Measurements from ENCODE around the gene CD70. TPM values are rescaled to one million over a fixed set of nuclear protein-coding genes. Genes with fewer than 3 reads are reported as not detected.
"Not testable (repeated sequence)": the region's sequence is repeated elsewhere in the genome, so short reads cannot be mapped to it uniquely, and the experiment has no call there.

Gene CD70
- not detected for total RNA-seq
- long read RNA-seq: 0 reads

- DNase-seq (ENCODE audit: low spot score): no peak
Measured at GRCh38 chr19:6590827-6591319, at the start of gene CD70. TSS of gene CD70 (minus strand) at chr19:6591150. CDS start at chr19:6591002, 148 bp downstream.

- DNase-seq (ENCODE audit: low spot score): peak; percentile 65
Measured at GRCh38 chr19:6640333-6640732, 49.4 kb upstream of the CD70 start.

- DNase-seq (ENCODE audit: low spot score): no peak
Measured at GRCh38 chr19:6639439-6639838, 48.5 kb upstream of the CD70 start.

- not testable (repeated sequence) for DNase-seq (ENCODE audit: low spot score)
Measured at GRCh38 chr19:6633456-6633813, 42.5 kb upstream of the CD70 start.

- peak; percentile 91 for DNase-seq (ENCODE audit: low spot score)
Measured at GRCh38 chr19:6632747-6633455, 42.0 kb upstream of the CD70 start.

GRCh38 chr19:6632002-6632621 lies 41.2 kb upstream of the CD70 start:
- peak; percentile 28 for DNase-seq (ENCODE audit: low spot score)

- DNase-seq (ENCODE audit: low spot score): no peak
Measured at GRCh38 chr19:6626764-6627163, 35.8 kb upstream of the CD70 start.

- no peak for DNase-seq (ENCODE audit: low spot score)
Measured at GRCh38 chr19:6617374-6617773, 26.4 kb upstream of the CD70 start.

- DNase-seq (ENCODE audit: low spot score): no peak
Measured at GRCh38 chr19:6616011-6616410, 25.1 kb upstream of the CD70 start.

GRCh38 chr19:6613711-6614110 lies 22.8 kb upstream of the CD70 start:
- no peak for DNase-seq (ENCODE audit: low spot score)

GRCh38 chr19:6610934-6611852 lies 20.2 kb upstream of the CD70 start:
- DNase-seq (ENCODE audit: low spot score): no peak

- no peak for DNase-seq (ENCODE audit: low spot score)
Measured at GRCh38 chr19:6608940-6609339, 18.0 kb upstream of the CD70 start.

GRCh38 chr19:6608146-6608545 lies 17.2 kb upstream of the CD70 start:
- not testable (repeated sequence) for DNase-seq (ENCODE audit: low spot score)

- not testable (repeated sequence) for DNase-seq (ENCODE audit: low spot score)
Measured at GRCh38 chr19:6606276-6607070, 15.5 kb upstream of the CD70 start.

- DNase-seq (ENCODE audit: low spot score): no peak
Measured at GRCh38 chr19:6604906-6605305, 14.0 kb upstream of the CD70 start.

GRCh38 chr19:6602729-6603114 lies 11.8 kb upstream of the CD70 start:
- no peak for DNase-seq (ENCODE audit: low spot score)

- not testable (repeated sequence) for DNase-seq (ENCODE audit: low spot score)
Measured at GRCh38 chr19:6601537-6602052, 10.6 kb upstream of the CD70 start.

- DNase-seq (ENCODE audit: low spot score): not testable (repeated sequence)
Measured at GRCh38 chr19:6600951-6601536, 10.1 kb upstream of the CD70 start.

- no peak for DNase-seq (ENCODE audit: low spot score)
Measured at GRCh38 chr19:6599866-6600454, 9.0 kb upstream of the CD70 start.
